K562 (cell line): ENCODE measurements around the gene GNRH2. TPM values are rescaled to one million over a fixed set of nuclear protein-coding genes. Genes with fewer than 3 reads are reported as not detected.

ENCODE experiments used
- CBFA2T2 ChIP-seq: fragments of 450-650 bp; conservative IDR thresholded peaks from 2 replicates; pipeline ENCODE4 v1.6.1; 2017; ENCODE audit warnings: mild to moderate bottlenecking
- CBX8 ChIP-seq: fragments of 200-600 bp; sonication (generic); IDR thresholded peaks from 2 replicates; pipeline ENCODE4 v1.6.1; 2012; ENCODE audit warnings: borderline replicate concordance, mixed run types, low read depth, mild to moderate bottlenecking, moderate library complexity, mixed read lengths, low read length, control low read depth, inconsistent platforms; ENCODE audit not compliant: poor library complexity, severe bottlenecking; ENCODE audit errors: extremely low read depth
- DPF2 ChIP-seq: fragments of 450-650 bp; IDR thresholded peaks from 2 replicates; pipeline ENCODE4 v1.6.1; 2016
- EP400 ChIP-seq: fragments of 450-650 bp; IDR thresholded peaks from 2 replicates; pipeline ENCODE4 v1.6.1; 2017; ENCODE audit warnings: antibody characterized with exemption, mild to moderate bottlenecking, moderate library complexity
- FOXA3 ChIP-seq, 2 experiments: fragments of 450-650 bp in 1 of 2; sonication (generic) in 1 of 2; formaldehyde crosslinking; IDR thresholded peaks in 1 of 2; conservative IDR thresholded peaks in 1 of 2; 2 replicates each; pipeline versions ENCODE4 v1.4.0 to v1.8.0; 2020 to 2022; ENCODE audit warnings: mild to moderate bottlenecking in 2 of 2, missing genetic modification reagents in 1 of 2
- HEY1 ChIP-seq: fragments of 250-450 bp; sonication (Bioruptor Pico); IDR thresholded peaks from 2 replicates; pipeline ENCODE4 v1.5.0; 2020; ENCODE audit warnings: mild to moderate bottlenecking, moderate library complexity, borderline replicate concordance
- POLR2AphosphoS5 ChIP-seq: IDR thresholded peaks from 2 replicates; pipeline ENCODE4 v1.6.1; 2011; ENCODE audit warnings: mild to moderate bottlenecking, low read depth, low read length, moderate library complexity; ENCODE audit not compliant: control insufficient read depth, insufficient read depth
- PREB ChIP-seq: sonication (generic); formaldehyde crosslinking; IDR thresholded peaks from 2 replicates; pipeline ENCODE4 v1.8.1; 2023; ENCODE audit warnings: mild to moderate bottlenecking, missing genetic modification reagents
- SMC3 ChIP-seq: conservative IDR thresholded peaks from 2 replicates; pipeline ENCODE4 v1.6.1; 2011; ENCODE audit warnings: low read depth, low read length, improper control_type of control experiment; ENCODE audit not compliant: insufficient read depth
- TAF9B ChIP-seq: fragments of 450-650 bp; IDR thresholded peaks from 2 replicates; pipeline ENCODE4 v1.6.1; 2018; ENCODE audit warnings: mild to moderate bottlenecking; ENCODE audit not compliant: partially characterized antibody
- TRIM24 ChIP-seq, 2 experiments: fragments of 450-650 bp; IDR thresholded peaks; 2 replicates each; pipeline ENCODE4 v1.6.1; 2016
- UBTF ChIP-seq, 2 experiments: IDR thresholded peaks; 2 replicates each; pipeline ENCODE4 v1.6.1; 2012; ENCODE audit warnings: improper control_type of control experiment in 2 of 2, low read depth in 2 of 2, low read length in 2 of 2, borderline replicate concordance in 1 of 2
- ZBTB33 ChIP-seq: sonication (generic); formaldehyde crosslinking; IDR thresholded peaks from 2 replicates; pipeline ENCODE4 v1.8.1; 2023; ENCODE audit warnings: mild to moderate bottlenecking, missing genetic modification reagents
- ZNF316 ChIP-seq: fragments of 450-650 bp; IDR thresholded peaks from 2 replicates; pipeline ENCODE4 v1.6.1; 2016
- ZNF507 ChIP-seq: conservative IDR thresholded peaks from 2 replicates; pipeline ENCODE4 v1.6.1; 2017; ENCODE audit warnings: missing genetic modification characterization, missing compliant biosample characterization
- ZNF589 ChIP-seq: fragments of 200-800 bp; sonication (Bioruptor generic); IDR thresholded peaks from 2 replicates; pipeline ENCODE4 v1.6.1; 2016; ENCODE audit warnings: low read depth, missing genetic modification characterization, missing compliant biosample characterization
- ZNF766 ChIP-seq: fragments of 200-800 bp; sonication (Bioruptor generic); conservative IDR thresholded peaks from 2 replicates; pipeline ENCODE4 v1.6.1; 2016; ENCODE audit warnings: missing genetic modification characterization, missing compliant biosample characterization
- polyA plus RNA-seq, 8 experiments: library from polyadenylated mRNA; depleted of rRNA in 4 of 8; stranded (reverse) in 5 of 8; unstranded in 3 of 8; fragments of >200 nt; fragmentation: Nextera tagmentation in 2 of 8; fragmentation: Illumina TruSeq in 1 of 8; extraction: Ambion mirVana in 2 of 8; extraction: Trizol in 1 of 8; gene quantifications; 2 replicates each; pipeline versions ENCODE4 v1.2.1 to v1.2.3, GENCODE V29; 2011 to 2014; ENCODE audit warnings: inconsistent platforms in 1 of 8, missing spikeins in 1 of 8
- total RNA-seq, 7 experiments: library from RNA; depleted of rRNA in 6 of 7; stranded (reverse); fragments of >200 nt in 6 of 7; fragmentation: Illumina TruSeq in 2 of 7; extraction: Trizol in 2 of 7; gene quantifications; 2 replicates each; pipeline versions ENCODE4 v1.2.1 to v1.2.3, GENCODE V29; 2011 to 2021; ENCODE audit warnings: low replicate concordance in 1 of 7
- TF ChIP-seq, protein P1 (sequence below), 2 experiments: fragments of 450-650 bp; IDR thresholded peaks; 2 replicates each; pipeline ENCODE4 v1.6.1; 2016
- TF ChIP-seq, protein P2 (sequence below): fragments of 450-650 bp; formaldehyde crosslinking; IDR thresholded peaks from 2 replicates; pipeline ENCODE4 v1.4.0; 2020; ENCODE audit warnings: mild to moderate bottlenecking, moderate library complexity

GNRH2 gene
- total and polyA plus RNA-seq, 9 of the 15 experiments (the other 6 are each of a cell fraction or from before 2014, with no cell fraction given): 0.11 to 0.50 (median 0.24) TPM; not detected in 5

DNA sequence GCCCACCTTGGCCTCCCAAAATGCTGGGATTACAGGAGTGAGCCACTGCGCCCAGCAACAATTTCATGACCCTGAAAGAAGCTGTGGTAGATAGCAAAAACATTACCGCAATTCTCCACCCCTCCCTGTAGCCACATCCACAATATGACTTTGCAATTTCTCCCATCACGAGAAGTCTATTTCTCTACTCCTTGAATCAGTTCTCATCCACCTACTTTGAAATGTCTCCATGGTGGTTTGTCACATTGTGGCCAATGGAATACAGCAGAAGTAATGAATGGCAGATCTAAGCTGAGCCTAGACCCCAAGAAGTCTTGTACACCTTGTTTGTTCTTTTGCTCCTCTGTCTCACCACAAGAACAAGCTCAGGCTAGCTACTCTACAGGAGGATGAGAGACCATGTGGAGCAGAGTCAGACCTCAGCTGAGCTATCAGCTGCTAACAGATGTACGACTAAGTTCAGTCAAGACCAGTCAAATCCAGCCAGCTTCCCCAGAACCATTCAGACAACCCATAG, 34.3 kb downstream of the GNRH2 start (continued):
- TF ChIP-seq SMC3 (no peak), CBX8 (no peak), ZNF766 (CRISPR knock-in tag) (no peak), PREB (no peak), ZNF316 (peak; percentile 91), ZNF589 (no peak), UBTF (IDR thresholded peaks at IDR 0.05; ENCODE audit: borderline replicate concordance in 1 of 2, low read depth in 2 of 2, low read length in 2 of 2) (no peak), TAF9B (peak; percentile 94), ZBTB33 (CRISPR knock-in tag) (0 out of 2 replicates have a peak, but pooled peaks have one; percentile 18), CBFA2T2 (peak; percentile 72), FOXA3 (CRISPR knock-in tag; conservative IDR thresholded peaks at IDR 0.05 in 1 of 2, IDR thresholded peaks at IDR 0.05 in 1 of 2) (no peak), POLR2AphosphoS5 (0 out of 2 replicates have a peak, but pooled peaks have one; percentile 46), ZNF507 (no peak), TRIM24 (IDR thresholded peaks at IDR 0.05) (peak; percentile 62 to 84), HEY1 (CRISPR knock-in tag) (no peak), DPF2 (peak; percentile 87), EP400 (peak; percentile 82)
- TF ChIP-seq, protein P1, sequence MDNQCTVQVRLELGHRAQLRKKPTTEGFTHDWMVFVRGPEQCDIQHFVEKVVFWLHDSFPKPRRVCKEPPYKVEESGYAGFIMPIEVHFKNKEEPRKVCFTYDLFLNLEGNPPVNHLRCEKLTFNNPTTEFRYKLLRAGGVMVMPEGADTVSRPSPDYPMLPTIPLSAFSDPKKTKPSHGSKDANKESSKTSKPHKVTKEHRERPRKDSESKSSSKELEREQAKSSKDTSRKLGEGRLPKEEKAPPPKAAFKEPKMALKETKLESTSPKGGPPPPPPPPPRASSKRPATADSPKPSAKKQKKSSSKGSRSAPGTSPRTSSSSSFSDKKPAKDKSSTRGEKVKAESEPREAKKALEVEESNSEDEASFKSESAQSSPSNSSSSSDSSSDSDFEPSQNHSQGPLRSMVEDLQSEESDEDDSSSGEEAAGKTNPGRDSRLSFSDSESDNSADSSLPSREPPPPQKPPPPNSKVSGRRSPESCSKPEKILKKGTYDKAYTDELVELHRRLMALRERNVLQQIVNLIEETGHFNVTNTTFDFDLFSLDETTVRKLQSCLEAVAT (IDR thresholded peaks at IDR 0.05): peak in 1 of 2 experiments; percentile 77; a peak in 2 of 4 replicates
- TF ChIP-seq, protein P2, sequence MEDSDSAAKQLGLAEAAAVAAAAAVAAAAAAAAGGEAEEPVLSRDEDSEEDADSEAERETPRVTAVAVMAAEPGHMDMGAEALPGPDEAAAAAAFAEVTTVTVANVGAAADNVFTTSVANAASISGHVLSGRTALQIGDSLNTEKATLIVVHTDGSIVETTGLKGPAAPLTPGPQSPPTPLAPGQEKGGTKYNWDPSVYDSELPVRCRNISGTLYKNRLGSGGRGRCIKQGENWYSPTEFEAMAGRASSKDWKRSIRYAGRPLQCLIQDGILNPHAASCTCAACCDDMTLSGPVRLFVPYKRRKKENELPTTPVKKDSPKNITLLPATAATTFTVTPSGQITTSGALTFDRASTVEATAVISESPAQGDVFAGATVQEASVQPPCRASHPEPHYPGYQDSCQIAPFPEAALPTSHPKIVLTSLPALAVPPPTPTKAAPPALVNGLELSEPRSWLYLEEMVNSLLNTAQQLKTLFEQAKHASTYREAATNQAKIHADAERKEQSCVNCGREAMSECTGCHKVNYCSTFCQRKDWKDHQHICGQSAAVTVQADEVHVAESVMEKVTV (CRISPR knock-in tag): no peak
